GM19452 (cell line): ENCODE measurements around the gene MAGEA3.
"Not testable (repeated sequence)": the region's sequence is repeated elsewhere in the genome, so short reads cannot be mapped to it uniquely, and the experiment has no call there.

ENCODE experiments used
- ATAC-seq: cut with Tn5 transposase; IDR thresholded peaks from one replicate; pipeline ENCODE4 v1.9.1; 2021; ENCODE audit not compliant: unreplicated experiment

The MAGEA3 gene

GRCh38 chrX:152735860-152736511 is 37.4 kb downstream of the MAGEA3 start:
- no peak for ATAC-seq

- ATAC-seq = not testable (repeated sequence)
These were observed 37.9 kb downstream of the MAGEA3 start for GRCh38 chrX:152736528-152736927.

- ATAC-seq = no peak
These were observed 40.0 kb downstream of the MAGEA3 start for GRCh38 chrX:152738560-152738959.
